ENCODE measurements around the gene KSR2.

The KSR2 gene

DNA sequence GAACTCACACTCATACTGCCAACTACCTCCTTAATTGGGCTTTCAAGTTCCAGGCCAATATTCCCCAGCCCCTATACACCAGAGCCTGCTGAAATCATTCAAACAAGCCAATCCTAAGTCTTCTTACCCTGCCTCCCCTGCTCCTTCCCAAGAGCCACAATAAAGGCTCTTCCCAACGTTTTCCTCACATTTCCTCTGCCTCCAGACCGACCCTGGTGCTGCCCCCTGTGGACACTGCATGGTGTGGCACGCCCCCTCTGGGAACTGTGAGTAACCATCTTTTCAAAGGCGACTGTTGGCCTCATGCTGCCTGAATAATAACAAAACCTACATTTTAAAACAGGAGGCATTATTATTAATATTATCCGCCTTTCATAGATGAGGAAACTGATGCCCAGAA is 495.8 kb downstream of the KSR2 start:
- DNase-seq (ENCODE audit: extremely low read depth in 1 of 2, low read depth in 1 of 2), result no peak

DNA sequence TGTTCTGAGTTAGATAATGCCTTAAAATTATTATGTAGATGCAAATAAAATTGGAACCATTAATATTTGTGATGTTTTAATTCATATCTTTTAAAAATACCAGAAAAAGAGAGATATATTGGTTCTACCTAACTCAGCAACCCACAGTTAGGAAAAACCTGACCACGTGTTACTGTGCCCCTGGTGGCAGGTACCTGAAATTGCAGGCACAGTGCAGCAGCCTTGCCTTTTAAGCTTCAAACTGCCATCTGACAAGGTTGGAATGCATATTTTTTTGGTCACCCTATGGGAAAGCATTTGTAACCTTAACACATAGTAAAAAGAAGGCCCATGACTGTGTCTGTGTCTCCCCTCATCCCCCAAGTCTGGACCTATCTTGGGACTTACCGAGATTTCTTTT is 498.0 kb downstream of the KSR2 start:
- no peak for DNase-seq (ENCODE audit: extremely low read depth in 1 of 2, low read depth in 1 of 2)

DNA sequence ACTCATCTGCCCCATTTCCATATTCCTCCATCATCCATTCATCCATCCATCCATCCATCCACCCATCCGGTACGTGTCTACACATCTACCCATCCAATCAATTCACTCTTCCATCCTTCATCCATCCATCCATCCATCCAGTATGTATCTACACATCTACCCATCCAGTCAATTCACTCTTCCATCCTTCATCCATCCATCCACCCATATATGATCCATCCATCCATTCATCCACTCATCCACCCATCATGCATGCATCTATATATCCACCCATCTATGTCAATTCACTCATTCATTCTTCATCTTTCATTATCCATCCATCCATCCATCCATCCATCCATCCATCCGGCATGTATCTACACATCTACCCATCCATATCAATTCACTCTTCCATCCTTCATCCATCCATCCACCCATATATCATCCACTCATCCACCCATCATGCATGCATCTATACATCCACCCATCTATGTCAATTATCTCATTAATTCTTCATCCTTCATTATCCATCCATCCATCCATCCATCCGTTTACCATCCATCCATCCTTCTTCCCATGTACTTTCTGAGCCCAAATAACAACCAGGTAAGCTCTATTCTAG is 498.8 kb downstream of the KSR2 start:
- DNase-seq (ENCODE audit: extremely low read depth in 1 of 2, low read depth in 1 of 2), result no peak

- no peak for DNase-seq (ENCODE audit: extremely low read depth in 1 of 2, low read depth in 1 of 2)
Observed at GRCh38 chr12:117468016-117468415, 500.8 kb downstream of the KSR2 start.

GRCh38 chr12:117467588-117467987 is 501.2 kb downstream of the KSR2 start:
- DNase-seq (ENCODE audit: extremely low read depth in 1 of 2, low read depth in 1 of 2), result no peak

DNA sequence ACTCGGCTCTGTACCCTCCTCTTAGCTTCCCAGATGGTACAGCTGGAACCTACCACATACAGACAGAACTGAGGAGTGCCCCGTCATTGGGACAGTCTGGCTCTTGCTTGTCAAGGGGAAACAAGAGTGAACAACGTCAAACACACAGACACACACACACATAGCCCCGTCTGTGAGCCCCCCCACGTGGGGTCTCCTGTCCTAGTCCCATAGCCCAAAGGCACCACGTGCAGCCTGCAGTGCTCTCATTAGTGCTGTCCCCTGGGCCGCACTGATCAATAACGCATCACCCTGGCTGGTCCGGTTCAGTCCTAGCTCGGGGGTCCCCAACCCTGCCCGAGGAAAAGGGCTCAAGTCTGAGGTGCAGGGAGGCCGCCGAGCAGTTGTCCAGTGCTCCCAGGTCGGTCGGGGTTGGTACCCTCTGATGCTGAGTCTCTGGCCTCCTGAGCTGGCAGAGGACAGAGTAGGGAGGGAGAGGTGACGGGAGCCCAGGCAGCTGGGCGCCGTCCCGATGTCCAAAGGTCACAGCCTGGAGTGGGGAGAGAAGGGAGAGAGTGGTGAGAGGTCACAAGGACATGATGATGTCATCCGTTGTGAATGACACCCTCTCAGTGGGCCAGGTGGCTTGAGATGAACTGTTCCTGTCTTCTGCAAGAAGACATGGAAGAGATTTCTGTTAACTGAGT is 502.0 kb downstream of the KSR2 start:
- DNase-seq (ENCODE audit: extremely low read depth in 1 of 2, low read depth in 1 of 2), result no peak

DNA sequence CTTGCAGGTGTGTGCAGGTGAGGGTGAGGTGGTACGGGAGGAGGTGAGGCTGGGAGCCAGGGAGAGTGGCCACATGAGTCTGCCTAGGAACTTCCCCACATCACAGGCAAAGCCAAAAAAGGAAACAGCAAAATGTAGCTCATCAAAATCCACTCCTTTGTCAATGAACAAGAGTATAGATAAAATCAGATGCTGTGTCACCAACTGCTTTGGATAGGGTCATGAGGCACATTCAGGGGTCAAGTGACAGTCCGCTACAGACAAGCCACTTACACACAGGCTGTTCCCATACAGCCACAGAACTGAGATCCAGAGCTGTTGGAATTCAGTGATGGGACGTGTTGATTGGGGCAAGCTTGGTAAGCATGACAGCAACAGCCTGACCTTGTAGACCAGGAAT is 507.1 kb downstream of the KSR2 start:
- no peak for DNase-seq (ENCODE audit: extremely low read depth in 1 of 2, low read depth in 1 of 2)

DNA sequence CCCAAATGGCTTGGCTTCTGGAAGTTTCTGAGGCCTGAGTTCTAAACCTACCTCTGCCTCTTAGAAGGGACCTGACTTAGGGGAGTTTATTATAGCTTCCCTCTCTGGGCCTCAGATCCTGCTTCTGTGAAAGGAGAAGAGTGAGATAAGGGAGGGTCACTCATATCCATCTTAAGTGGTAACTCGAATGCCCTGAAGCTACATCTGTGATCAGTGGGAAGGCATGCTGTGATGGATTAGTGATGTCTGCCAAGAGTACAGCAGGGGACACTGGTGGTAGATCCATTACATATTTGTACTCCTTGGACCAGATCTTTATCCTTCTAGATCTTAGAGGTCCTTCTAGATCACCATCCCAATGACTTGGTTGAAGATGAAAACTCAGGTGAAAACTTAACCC is 509.6 kb downstream of the KSR2 start:
- DNase-seq (ENCODE audit: extremely low read depth in 1 of 2, low read depth in 1 of 2), result no peak

DNA sequence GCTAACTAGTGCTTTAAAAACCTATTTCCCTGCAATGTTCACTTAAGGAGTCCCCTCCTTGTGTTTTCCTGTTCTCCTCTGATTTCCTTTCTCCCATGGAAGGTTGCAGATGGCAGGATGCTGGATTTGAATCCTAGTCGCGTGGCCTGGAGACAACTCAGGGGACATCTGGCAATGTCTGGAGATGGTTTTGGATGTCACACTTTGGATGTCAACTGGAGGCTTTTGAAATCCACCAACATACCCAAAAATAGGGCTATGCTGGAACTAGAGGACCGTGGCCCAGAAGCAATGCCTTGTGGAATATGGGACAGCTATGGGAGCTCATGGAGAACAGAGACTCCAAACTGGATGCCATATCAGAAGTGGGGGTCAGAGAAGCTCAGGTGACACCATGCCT is 511.6 kb downstream of the KSR2 start:
- no peak for DNase-seq (ENCODE audit: extremely low read depth in 1 of 2, low read depth in 1 of 2)

DNA sequence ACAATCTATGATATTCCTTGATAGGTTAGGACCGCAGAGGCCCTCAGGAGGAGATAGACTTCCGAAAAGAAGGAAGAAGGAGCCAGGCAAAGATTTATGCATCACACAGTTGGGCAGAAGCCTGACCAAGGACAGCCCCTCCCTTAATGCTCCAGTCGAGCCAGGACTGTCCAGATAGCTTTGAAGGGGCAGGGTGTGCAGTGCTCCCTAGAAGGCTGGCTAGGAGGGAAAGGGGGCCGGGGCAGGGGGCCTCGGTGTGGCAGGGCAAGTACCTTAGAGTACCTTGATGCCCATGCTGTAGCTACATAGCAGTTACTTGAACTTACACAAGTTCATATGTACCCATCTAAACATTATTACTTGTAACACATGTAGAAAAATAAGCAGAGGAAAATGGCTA is 512.7 kb downstream of the KSR2 start:
- no peak for DNase-seq (ENCODE audit: extremely low read depth in 1 of 2, low read depth in 1 of 2)

DNA sequence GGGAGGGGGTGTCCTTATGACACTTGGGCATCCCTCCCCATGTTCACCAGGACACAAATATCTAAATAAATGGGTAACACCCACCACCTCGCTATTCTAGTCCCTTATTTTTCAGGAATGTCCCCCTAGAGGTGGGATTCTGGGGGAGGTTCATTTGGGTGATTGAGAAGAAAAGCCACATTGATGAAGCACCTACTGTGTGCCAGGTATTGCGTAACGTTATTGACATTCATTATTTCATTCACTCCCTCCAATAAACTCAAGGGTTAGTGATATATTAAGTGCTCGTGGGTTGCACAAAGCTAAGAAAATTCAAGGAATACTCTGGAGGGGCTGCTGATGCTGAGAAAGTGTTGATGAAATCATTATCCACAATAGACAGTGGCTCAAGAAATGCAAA is 514.8 kb downstream of the KSR2 start:
- DNase-seq (ENCODE audit: extremely low read depth in 1 of 2, low read depth in 1 of 2), result no peak

- DNase-seq (ENCODE audit: extremely low read depth in 1 of 2, low read depth in 1 of 2), result no peak
Observed at GRCh38 chr12:117452112-117452511, 516.7 kb downstream of the KSR2 start.

- DNase-seq (ENCODE audit: extremely low read depth in 1 of 2, low read depth in 1 of 2), result no peak
Observed at GRCh38 chr12:117450209-117450608, 518.6 kb downstream of the KSR2 start.

- DNase-seq (ENCODE audit: extremely low read depth in 1 of 2, low read depth in 1 of 2), result no peak
Observed at GRCh38 chr12:117447665-117448366, 521.0 kb downstream of the KSR2 start.

DNA sequence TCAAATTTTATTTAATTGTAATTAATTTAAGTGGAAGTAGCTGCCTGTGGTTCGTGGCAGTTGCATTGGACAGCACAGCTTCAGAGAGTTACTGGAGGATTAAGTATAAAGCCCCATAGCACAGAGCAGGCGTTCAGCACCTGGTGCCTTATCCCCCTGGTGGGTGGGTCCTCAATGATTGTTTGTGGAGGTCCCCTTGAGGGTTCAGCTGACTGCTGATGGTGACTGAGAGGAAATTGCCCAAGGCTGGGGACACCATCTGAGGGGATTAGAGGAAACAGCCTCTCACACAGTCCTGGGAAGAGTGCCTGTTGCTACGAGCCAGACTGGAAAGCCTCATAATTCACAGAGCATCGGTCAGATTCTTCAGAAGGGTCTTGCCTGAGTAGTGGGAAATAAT is 524.0 kb downstream of the KSR2 start:
- no peak for DNase-seq (ENCODE audit: extremely low read depth in 1 of 2, low read depth in 1 of 2)

DNA sequence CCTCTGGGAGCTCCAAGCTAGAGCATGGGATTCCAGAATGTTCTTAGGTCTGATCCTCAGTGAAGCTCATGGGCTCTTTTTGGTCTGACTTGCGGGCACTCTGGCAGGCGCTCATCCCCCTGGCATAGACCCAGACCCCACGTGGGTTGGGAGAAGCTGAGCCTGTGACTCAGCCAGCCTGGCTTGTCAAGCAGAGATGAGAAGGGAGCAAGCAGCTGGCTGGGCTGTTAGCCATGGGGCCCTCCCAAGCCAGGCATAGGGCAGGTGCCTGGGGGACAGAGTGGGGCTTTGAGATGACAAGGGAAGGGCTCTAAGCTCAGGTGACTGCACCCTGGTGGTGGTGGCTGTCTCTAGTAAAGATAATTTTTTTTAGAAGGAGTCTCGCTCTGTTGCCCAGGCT is 527.0 kb downstream of the KSR2 start:
- DNase-seq (ENCODE audit: extremely low read depth in 1 of 2, low read depth in 1 of 2), result no peak

GRCh38 chr12:117440384-117440783 is 528.4 kb downstream of the KSR2 start:
- no peak for DNase-seq (ENCODE audit: extremely low read depth in 1 of 2, low read depth in 1 of 2)

DNA sequence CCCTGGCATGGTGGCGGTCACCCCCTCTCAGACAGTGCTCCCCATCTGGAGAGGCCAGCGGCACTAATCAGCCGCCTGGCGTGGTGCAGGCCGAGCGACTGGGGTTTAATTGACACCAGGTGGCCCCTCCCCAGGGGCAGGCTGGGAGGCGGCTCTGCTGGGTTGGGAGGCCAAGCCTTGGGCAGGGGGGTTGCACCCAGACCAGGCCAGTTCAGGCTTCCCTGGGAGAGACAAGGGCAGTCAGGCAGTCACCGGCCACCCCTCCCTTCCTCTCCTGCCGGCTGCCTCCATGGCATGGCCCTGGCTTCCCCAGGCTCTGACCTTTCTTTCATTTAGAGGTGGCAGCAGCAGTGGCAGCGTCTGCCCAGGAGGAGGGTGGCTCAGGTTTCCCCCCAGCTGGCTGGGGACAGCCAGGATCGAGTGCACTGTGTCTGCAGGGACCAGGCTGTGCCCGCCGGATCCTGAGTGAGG is 529.2 kb downstream of the KSR2 start:
- DNase-seq (ENCODE audit: extremely low read depth in 1 of 2, low read depth in 1 of 2), result no peak

- DNase-seq (ENCODE audit: extremely low read depth in 1 of 2, low read depth in 1 of 2), result no peak
Observed at GRCh38 chr12:117438809-117439208, 530.0 kb downstream of the KSR2 start.

DNA sequence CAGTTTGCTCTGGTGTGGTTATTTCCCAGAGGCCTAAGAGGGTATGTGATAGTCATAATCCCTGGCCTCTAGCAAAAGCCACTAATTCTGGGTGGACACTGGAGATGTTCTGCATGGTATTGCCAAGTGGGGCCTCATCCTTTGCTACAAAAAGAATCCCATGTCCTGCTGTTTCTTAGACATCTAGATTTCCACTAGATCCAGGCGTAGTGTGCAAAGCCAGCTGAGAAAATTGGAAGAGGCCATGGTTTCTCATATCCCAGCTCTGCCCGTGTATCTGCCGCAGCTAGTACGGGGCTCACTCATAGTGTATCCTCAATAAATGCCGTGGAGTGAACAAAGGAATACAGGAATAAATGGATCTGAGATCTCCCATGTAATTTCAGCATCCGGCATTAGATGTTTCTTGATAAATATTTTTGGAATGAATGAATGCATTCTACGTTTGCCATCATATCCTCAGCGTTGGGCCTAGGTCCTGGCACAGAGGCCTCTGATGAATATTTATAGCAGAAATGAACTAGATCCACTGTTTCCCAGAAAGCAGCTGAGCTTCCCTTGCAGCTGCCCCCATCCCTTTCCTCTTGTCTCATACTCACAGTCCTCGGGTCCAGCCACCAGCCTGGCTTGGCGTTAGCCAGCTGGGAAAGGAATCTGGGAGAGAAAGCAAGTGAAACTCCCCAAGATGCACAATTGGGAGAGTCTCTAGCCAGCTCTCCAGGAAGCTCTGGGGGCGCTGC is 531.1 kb downstream of the KSR2 start:
- no peak for DNase-seq (ENCODE audit: extremely low read depth in 1 of 2, low read depth in 1 of 2)

DNA sequence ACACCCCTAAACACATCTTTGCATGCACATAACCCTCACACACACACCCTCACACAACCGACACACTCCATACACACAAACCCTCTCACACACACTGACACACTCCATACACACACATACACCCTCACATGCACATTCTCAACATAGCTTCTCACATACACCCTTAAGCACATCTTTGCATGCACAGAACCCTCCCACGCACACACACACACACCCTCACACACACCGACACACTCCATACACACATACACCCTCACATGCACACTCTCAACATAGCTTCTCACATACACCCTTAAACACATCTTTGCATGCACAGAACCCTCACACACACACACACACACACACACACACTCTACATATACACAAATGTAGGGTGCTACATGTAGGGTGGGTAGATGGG is 534.9 kb downstream of the KSR2 start:
- DNase-seq (ENCODE audit: extremely low read depth in 1 of 2, low read depth in 1 of 2), result no peak

DNA sequence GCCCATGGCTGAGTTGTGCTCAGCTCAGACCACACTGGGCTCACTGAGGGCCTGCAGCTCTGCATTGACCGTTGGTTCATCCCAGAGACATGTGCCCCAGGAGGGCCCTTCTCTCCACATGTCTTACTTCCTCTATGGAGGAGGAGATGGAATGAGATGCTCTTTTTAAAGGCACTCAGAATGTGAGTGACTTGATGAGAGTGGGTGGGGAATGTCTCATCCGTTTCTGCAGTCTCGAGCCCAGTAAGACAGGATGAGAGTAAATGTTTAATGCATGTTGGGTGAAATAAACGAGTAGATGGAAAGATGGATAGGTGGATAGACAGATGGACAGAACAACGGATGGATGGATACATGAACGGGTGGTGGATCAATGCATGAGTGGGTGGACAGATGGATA is 538.5 kb downstream of the KSR2 start:
- DNase-seq (ENCODE audit: extremely low read depth in 1 of 2, low read depth in 1 of 2), result no peak
